Caco-2 (cell line): ENCODE data around the gene CRELD2. TPM values are rescaled to one million over a fixed set of nuclear protein-coding genes. Genes with fewer than 3 reads are reported as not detected.
A peak's percentile ranks its signal among the peaks of the same experiment; 100 is the strongest.

Experiments
- BruUV-seq: library from RNA; stranded (reverse); fragments of 400-500 nt; replicated peaks from 2 replicates; lab custom pipeline; 2021; lab: Mats Ljungman, UMichigan
- CTCF ChIA-PET: fragments of 300-600 bp; sonication (Branson Sonifier 250); formaldehyde crosslinking; loops from one replicate; lab custom pipeline; 2022; ENCODE audit warnings: antibody characterized with exemption; lab: Charles Lee
- POLR2A ChIA-PET: fragments of 300-600 bp; sonication (Branson Sonifier 250); formaldehyde crosslinking; loops from one replicate; lab custom pipeline; 2022; ENCODE audit warnings: antibody characterized with exemption; lab: Charles Lee
- DNase-seq, 2 experiments: peaks; one replicate each; pipeline versions ENCODE4 v3.0.0 to v3.0.0-alpha.2; 2020 to 2022
- H3K27me3 ChIP-seq: replicated peaks from 2 replicates; pipeline ENCODE4 v1.6.0; 2011; ENCODE audit warnings: low read length; ENCODE audit not compliant: control insufficient read depth, insufficient read depth
- H3K36me3 ChIP-seq: 2 replicates; pipeline ENCODE4 v1.5.1; 2011; ENCODE audit warnings: low read length; ENCODE audit not compliant: control insufficient read depth, insufficient read depth
- H3K4me1 ChIP-seq: fragments of 250-450 bp; sonication (Bioruptor Pico); 2 replicates; pipeline ENCODE4 v1.5.1; 2020; ENCODE audit warnings: mild to moderate bottlenecking
- H3K4me3 ChIP-seq: 2 replicates; pipeline ENCODE4 v1.5.1; 2011; ENCODE audit warnings: low read depth, mild to moderate bottlenecking, control low read depth, low read length
- H3K9me3 ChIP-seq: fragments of 250-450 bp; sonication (Bioruptor Pico); 2 replicates; pipeline ENCODE4 v1.5.1; 2020; ENCODE audit warnings: mild to moderate bottlenecking, moderate library complexity
- H3K27ac Mint-ChIP-seq: one replicate; pipeline ENCODE4 v1.8.0; 2022; ENCODE audit warnings: mixed read lengths; ENCODE audit not compliant: unreplicated experiment
- H3K27me3 Mint-ChIP-seq: one replicate; pipeline ENCODE4 v1.8.0; 2022; ENCODE audit warnings: mixed read lengths; ENCODE audit not compliant: insufficient read depth, unreplicated experiment
- H3K36me3 Mint-ChIP-seq: one replicate; pipeline ENCODE4 v1.8.0; 2022; ENCODE audit warnings: mild to moderate bottlenecking, mixed read lengths; ENCODE audit not compliant: insufficient read depth, unreplicated experiment
- H3K4me1 Mint-ChIP-seq: one replicate; pipeline ENCODE4 v1.8.0; 2022; ENCODE audit warnings: low read depth, mixed read lengths; ENCODE audit not compliant: unreplicated experiment
- H3K4me3 Mint-ChIP-seq: one replicate; pipeline ENCODE4 v1.8.0; 2022; ENCODE audit warnings: mild to moderate bottlenecking, moderate library complexity, mixed read lengths; ENCODE audit not compliant: unreplicated experiment
- H3K9me3 Mint-ChIP-seq: one replicate; pipeline ENCODE4 v1.8.0; 2022; ENCODE audit warnings: mixed read lengths; ENCODE audit not compliant: unreplicated experiment
- CTCF ChIP-seq, 2 experiments: fragments of 200-600 bp in 1 of 2; IDR thresholded peaks; 1 replicate in 1 of 2; 2 replicates in 1 of 2; pipeline versions ENCODE4 v1.5.1 to v1.8.0; 2011 to 2022; ENCODE audit warnings: antibody characterized with exemption in 1 of 2, control low read depth in 1 of 2, inconsistent platforms in 1 of 2, low read depth in 1 of 2, low read length in 1 of 2, mild to moderate bottlenecking in 1 of 2, moderate library complexity in 1 of 2; ENCODE audit not compliant: insufficient read depth in 1 of 2, severe bottlenecking in 1 of 2, unreplicated experiment in 1 of 2
- intact Hi-C: fragments of 100-400 bp; cut with micrococcal nuclease; formaldehyde crosslinking; loops from one replicate; pipeline ENCODE4 v1.10.0; 2022; ENCODE audit not compliant: unreplicated experiment
- total RNA-seq: library from RNA; stranded (reverse); gene quantifications from 2 replicates; pipeline ENCODE4 v1.2.3, GENCODE V29; 2022

CRELD2 gene
- total RNA-seq, 1 experiment from 2014 or later, result 43.3 TPM

GRCh38 chr22:49957826-49958365 is 39.5 kb downstream of the CRELD2 start:
- no peaks in the 10 kb centered on the region for H3K27me3 Mint-ChIP-seq
- peaks cover 2% of the 10 kb centered on the region for H3K36me3 ChIP-seq
- H3K4me1 ChIP-seq, result peaks cover 49% of the 10 kb centered on the region
- H3K27me3 ChIP-seq, result no peaks in the 10 kb centered on the region
- peaks cover 27% of the 10 kb centered on the region for H3K36me3 Mint-ChIP-seq
- no TSS peak for BruUV-seq
- no peaks in the 10 kb centered on the region for H3K9me3 Mint-ChIP-seq
- DNase-seq, result no peak
- no peak overlapping the region for H3K4me3 Mint-ChIP-seq
- peaks cover 7% of the 10 kb centered on the region for H3K4me1 Mint-ChIP-seq
- POLR2A ChIA-PET, result no interaction called here
- no peak overlapping the region for H3K4me3 ChIP-seq
- H3K27ac Mint-ChIP-seq, result peak overlapping the region; percentile 92
- CTCF ChIA-PET, result no interaction called here
- no peak for TF ChIP-seq CTCF (IDR thresholded peaks at IDR 0.05; ENCODE audit: insufficient read depth in 1 of 2, low read depth in 1 of 2, low read length in 1 of 2, severe bottlenecking in 1 of 2, unreplicated experiment in 1 of 2)
- H3K9me3 ChIP-seq, result no peaks in the 10 kb centered on the region
- intact Hi-C loops, result no loop called here

- CTCF ChIA-PET, result no interaction called here
- no peaks in the 10 kb centered on the region for H3K27me3 Mint-ChIP-seq
- peaks cover 7% of the 10 kb centered on the region for H3K4me1 Mint-ChIP-seq
- intact Hi-C loops, result no loop called here
- TF ChIP-seq CTCF (IDR thresholded peaks at IDR 0.05; ENCODE audit: insufficient read depth in 1 of 2, low read depth in 1 of 2, low read length in 1 of 2, severe bottlenecking in 1 of 2, unreplicated experiment in 1 of 2), result no peak
- H3K36me3 Mint-ChIP-seq, result peaks cover 32% of the 10 kb centered on the region
- Histone ChIP-seq H3K36me3 (peaks cover 4% of the 10 kb centered on the region), H3K9me3 (no peaks in the 10 kb centered on the region), H3K27me3 (no peaks in the 10 kb centered on the region), H3K4me3 (no peak overlapping the region), H3K4me1 (peaks cover 49% of the 10 kb centered on the region)
- BruUV-seq, result no TSS peak
- H3K4me3 Mint-ChIP-seq, result peak overlapping the region; percentile 82
- DNase-seq, result no peak
- H3K9me3 Mint-ChIP-seq, result no peaks in the 10 kb centered on the region
- H3K27ac Mint-ChIP-seq, result peak overlapping the region; percentile 92
- POLR2A ChIA-PET, result interaction anchor here (0.6 kb wide), 1 partner anchor 15 kb away, joined by 3 read pairs; no protein-coding TSS in a partner anchor
Observed at GRCh38 chr22:49958366-49958921, 40.0 kb downstream of the CRELD2 start.

- intact Hi-C loops, result no loop called here
- Histone ChIP-seq H3K4me1 (peaks cover 43% of the 10 kb centered on the region), H3K9me3 (no peaks in the 10 kb centered on the region), H3K4me3 (peak overlapping the region; percentile 80), H3K27me3 (no peaks in the 10 kb centered on the region), H3K36me3 (peaks cover 4% of the 10 kb centered on the region)
- ChIA-PET POLR2A (interaction anchor here (0.6 to 3.3 kb wide), 2 partner anchors 7 to 16 kb away, joined by 3 to 25 read pairs; no protein-coding TSS in a partner anchor), CTCF (interaction anchor here (0.6 to 0.8 kb wide), 2 partner anchors 15 to 71 kb away, joined by 3 read pairs; no protein-coding TSS in a partner anchor)
- H3K27me3 Mint-ChIP-seq, result no peaks in the 10 kb centered on the region
- no peaks in the 10 kb centered on the region for H3K9me3 Mint-ChIP-seq
- peaks cover 7% of the 10 kb centered on the region for H3K4me1 Mint-ChIP-seq
- no peak for TF ChIP-seq CTCF (IDR thresholded peaks at IDR 0.05; ENCODE audit: insufficient read depth in 1 of 2, low read depth in 1 of 2, low read length in 1 of 2, severe bottlenecking in 1 of 2, unreplicated experiment in 1 of 2)
- BruUV-seq, result no TSS peak
- peak in 1 of 2 experiments; percentile 37 for DNase-seq
- H3K27ac Mint-ChIP-seq, result peak overlapping the region; percentile 92
- peak overlapping the region; percentile 82 for H3K4me3 Mint-ChIP-seq
- peaks cover 40% of the 10 kb centered on the region for H3K36me3 Mint-ChIP-seq
Observed at GRCh38 chr22:49958931-49959781, 40.7 kb downstream of the CRELD2 start.
